ENCODE measurements around the gene GDPD5. TPM values are rescaled to one million over a fixed set of nuclear protein-coding genes. Genes with fewer than 3 reads are reported as not detected.

The GDPD5 gene
- total and polyA plus RNA-seq, 9 donors = 3.8 to 15.8 (median 8.1) TPM

DNA sequence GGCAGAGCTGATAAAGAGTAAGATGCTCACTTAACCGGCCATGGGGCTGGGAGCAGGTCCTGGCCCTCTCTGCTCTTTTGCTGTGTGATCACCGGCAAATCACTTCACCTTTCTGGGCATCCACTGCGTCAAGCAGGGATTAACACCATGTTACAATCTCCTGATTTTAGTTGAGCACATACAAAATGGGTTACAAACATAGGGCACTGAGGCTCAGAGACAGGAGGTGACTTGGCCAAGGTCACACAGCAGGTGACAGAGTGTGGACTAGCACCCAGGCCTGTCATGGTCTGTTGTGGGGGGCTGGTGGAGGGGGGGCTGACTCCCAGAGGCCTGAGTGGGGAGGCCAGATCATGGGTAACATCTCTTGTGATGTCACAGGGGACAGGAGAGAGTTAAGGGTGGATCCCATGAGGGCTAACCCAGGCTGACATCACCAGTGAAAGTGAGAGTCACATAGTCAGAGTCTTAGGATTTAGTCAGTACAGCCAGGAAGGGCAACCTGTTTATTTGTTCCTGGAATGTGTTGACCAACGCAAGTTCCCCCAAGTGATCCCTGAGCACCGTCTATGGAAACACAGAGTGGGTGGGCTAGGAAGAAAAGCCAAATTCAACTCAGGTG lies 27.8 kb downstream of the GDPD5 start:
- TF ChIP-seq, protein P1, sequence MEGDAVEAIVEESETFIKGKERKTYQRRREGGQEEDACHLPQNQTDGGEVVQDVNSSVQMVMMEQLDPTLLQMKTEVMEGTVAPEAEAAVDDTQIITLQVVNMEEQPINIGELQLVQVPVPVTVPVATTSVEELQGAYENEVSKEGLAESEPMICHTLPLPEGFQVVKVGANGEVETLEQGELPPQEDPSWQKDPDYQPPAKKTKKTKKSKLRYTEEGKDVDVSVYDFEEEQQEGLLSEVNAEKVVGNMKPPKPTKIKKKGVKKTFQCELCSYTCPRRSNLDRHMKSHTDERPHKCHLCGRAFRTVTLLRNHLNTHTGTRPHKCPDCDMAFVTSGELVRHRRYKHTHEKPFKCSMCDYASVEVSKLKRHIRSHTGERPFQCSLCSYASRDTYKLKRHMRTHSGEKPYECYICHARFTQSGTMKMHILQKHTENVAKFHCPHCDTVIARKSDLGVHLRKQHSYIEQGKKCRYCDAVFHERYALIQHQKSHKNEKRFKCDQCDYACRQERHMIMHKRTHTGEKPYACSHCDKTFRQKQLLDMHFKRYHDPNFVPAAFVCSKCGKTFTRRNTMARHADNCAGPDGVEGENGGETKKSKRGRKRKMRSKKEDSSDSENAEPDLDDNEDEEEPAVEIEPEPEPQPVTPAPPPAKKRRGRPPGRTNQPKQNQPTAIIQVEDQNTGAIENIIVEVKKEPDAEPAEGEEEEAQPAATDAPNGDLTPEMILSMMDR (IDR thresholded peaks at IDR 0.05) = no peak
- H3K4me1 ChIP-seq (ENCODE audit: insufficient read depth) = peaks cover 9% of the 10 kb centered on the region

DNA sequence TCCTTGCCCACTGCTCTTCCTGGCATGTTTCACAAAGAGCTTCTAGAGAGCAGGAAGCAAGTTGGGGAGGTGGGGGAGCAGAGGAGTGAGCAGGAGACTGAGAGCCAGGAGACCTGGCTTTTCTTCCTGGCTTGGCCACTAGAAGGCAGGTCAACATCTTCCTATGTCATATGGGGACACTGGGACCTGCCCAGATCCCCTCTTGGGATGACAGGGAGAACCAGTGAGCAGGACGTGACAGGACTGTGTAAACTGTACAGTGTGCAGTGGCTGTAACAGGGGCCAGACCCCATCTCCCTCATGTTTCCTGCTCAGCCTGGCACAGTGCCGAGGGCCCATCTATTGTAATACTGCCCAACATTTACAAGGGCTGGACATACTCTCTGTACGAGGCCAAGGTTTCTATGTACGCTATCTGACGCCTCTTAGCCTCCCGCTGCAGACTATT lies 29.4 kb downstream of the GDPD5 start:
- no peak for DNase-seq
- Histone ChIP-seq H3K27me3 (no peaks in the 10 kb centered on the region), H3K9me3 (no peaks in the 10 kb centered on the region), H3K36me3 (no peaks in the 10 kb centered on the region), H3K27ac (no peak overlapping the region), H3K4me3 (no peak overlapping the region), H3K4me1 (ENCODE audit: insufficient read depth) (peaks cover 9% of the 10 kb centered on the region)
- 59 to 71% (median 69%) methylated on average over 6 of the region's 6 CpGs for whole genome bisulfite sequencing, 3 donors
- TF ChIP-seq POLR2A (IDR thresholded peaks at IDR 0.05) (no peak), EP300 (IDR thresholded peaks at IDR 0.05) (no peak)
- TF ChIP-seq, protein P1 (IDR thresholded peaks at IDR 0.05) = no peak
- intact Hi-C loops (cut with DNase I) = no loop called here

More for the DNA sequence above, 27.8 kb downstream of the GDPD5 start:
- intact Hi-C loops (cut with DNase I) = no loop called here
- DNase-seq = no peak
- H3K36me3 ChIP-seq = no peaks in the 10 kb centered on the region
- WGBS, 3 donors = 78 to 93% (median 85%) methylated on average over 4 to 5 of the region's 5 CpGs
- no peak overlapping the region for H3K4me3 ChIP-seq
- H3K9me3 ChIP-seq = no peaks in the 10 kb centered on the region
- no peaks in the 10 kb centered on the region for H3K27me3 ChIP-seq
- no peak overlapping the region for H3K27ac ChIP-seq

DNA sequence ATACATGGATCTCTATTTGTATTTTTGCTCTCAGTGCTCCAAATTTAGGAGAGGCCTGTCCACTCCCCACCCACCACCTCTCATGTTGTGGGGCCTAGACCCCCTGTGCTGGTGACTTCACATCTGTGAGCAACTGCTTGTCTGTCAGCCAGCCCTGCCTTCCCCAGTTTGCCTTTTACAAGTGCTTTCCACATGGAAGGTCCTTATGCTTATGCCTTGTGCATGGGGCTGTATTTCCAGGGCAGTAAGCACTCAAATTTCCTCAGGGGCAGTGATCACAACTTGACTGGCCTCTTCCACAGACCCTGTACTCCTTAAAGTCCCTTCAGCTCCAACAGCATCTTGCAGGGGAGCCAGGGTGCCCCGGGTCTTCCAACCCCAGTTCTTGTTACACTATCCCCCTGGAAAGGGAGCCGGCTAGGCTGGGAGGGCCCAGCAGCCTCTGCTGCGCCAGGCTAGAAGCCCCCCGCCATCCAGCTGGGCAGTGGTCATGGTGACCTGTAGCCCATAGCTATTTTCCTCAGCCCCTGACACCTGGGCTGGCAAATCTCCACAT lies 29.9 kb downstream of the GDPD5 start:
- H3K27ac ChIP-seq = no peak overlapping the region
- DNase-seq = no peak
- WGBS, 3 donors = 76 to 86% (median 77%) methylated on average over 4 of the region's 4 CpGs
- TF ChIP-seq, protein P1 (IDR thresholded peaks at IDR 0.05) = no peak
- no peak for TF ChIP-seq EP300 (IDR thresholded peaks at IDR 0.05)
- TF ChIP-seq POLR2A (IDR thresholded peaks at IDR 0.05) = no peak
- no peak overlapping the region for H3K4me3 ChIP-seq
- no peaks in the 10 kb centered on the region for H3K27me3 ChIP-seq
- no peaks in the 10 kb centered on the region for H3K9me3 ChIP-seq
- no peaks in the 10 kb centered on the region for H3K36me3 ChIP-seq
- H3K4me1 ChIP-seq (ENCODE audit: insufficient read depth) = peaks cover 9% of the 10 kb centered on the region
- intact Hi-C loops (cut with DNase I) = no loop called here

DNA sequence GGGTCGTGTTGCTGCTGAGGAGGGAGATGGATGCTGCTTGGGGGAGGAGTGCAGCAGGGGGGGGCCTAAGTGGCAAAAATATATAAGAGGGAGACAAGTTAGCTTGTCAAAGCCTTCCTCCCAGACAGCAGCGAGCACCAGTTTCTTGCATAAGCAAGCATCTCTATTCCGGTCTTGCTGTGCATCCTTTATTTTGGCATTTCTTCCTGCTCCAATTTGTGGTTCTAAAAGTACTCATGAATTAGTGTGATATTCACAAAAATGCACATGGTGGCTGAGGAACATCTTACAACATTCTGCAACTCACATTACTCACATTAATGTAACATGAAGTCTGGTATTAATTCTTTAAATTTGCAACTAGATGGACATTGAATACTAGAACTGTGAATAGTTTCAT lies 32.1 kb downstream of the GDPD5 start:
- Histone ChIP-seq H3K27me3 (no peaks in the 10 kb centered on the region), H3K9me3 (no peaks in the 10 kb centered on the region), H3K4me1 (ENCODE audit: insufficient read depth) (no peaks in the 10 kb centered on the region), H3K4me3 (no peak overlapping the region), H3K27ac (no peak overlapping the region), H3K36me3 (no peaks in the 10 kb centered on the region)
- no peak for DNase-seq
- WGBS, 3 donors = 81 to 92% (median 87%) methylated on average over 3 of the region's 3 CpGs
- TF ChIP-seq EP300 (IDR thresholded peaks at IDR 0.05) (no peak), POLR2A (IDR thresholded peaks at IDR 0.05) (no peak)
- TF ChIP-seq, protein P1 (IDR thresholded peaks at IDR 0.05) = no peak
- intact Hi-C loops (cut with DNase I) = no loop called here

Data from ovary (tissue), 9 donors.